ENCODE results near the gene OR2T11. TPM values are rescaled to one million over a fixed set of nuclear protein-coding genes. Genes with fewer than 3 reads are reported as not detected.
A peak's percentile ranks its signal among the peaks of the same experiment; 100 is the strongest.
"Not testable (repeated sequence)": the region's sequence is repeated elsewhere in the genome, so short reads cannot be mapped to it uniquely, and the experiment has no call there.

Gene OR2T11
- total RNA-seq, 2 donors from 2014 or later = not detected

GRCh38 chr1:248640906-248641305 is 6.0 kb upstream of the OR2T11 start:
- H3K27ac ChIP-seq; H3K9ac ChIP-seq (ENCODE audit: low read depth in 2 of 2, low read length in 2 of 2); H3K4me3 ChIP-seq; H3K4me1 ChIP-seq; H3K36me3 ChIP-seq; H3K9me3 ChIP-seq; intact Hi-C loops (cut with DNase I); DNase-seq; H3K27me3 ChIP-seq: not testable (repeated sequence)

GRCh38 chr1:248639652-248640051 is 4.8 kb upstream of the OR2T11 start:
- intact Hi-C loops (cut with DNase I); H3K9ac ChIP-seq (ENCODE audit: low read depth in 2 of 2, low read length in 2 of 2); H3K27me3 ChIP-seq; H3K4me1 ChIP-seq; DNase-seq; H3K9me3 ChIP-seq; H3K4me3 ChIP-seq; H3K27ac ChIP-seq; H3K36me3 ChIP-seq: not testable (repeated sequence)

- intact Hi-C loops (cut with DNase I); H3K4me1 ChIP-seq; H3K27me3 ChIP-seq; H3K4me3 ChIP-seq; H3K27ac ChIP-seq; H3K9ac ChIP-seq (ENCODE audit: low read depth in 2 of 2, low read length in 2 of 2); H3K9me3 ChIP-seq; H3K36me3 ChIP-seq; DNase-seq: not testable (repeated sequence)
Observed at GRCh38 chr1:248636612-248637011, 1.7 kb upstream of the OR2T11 start.

- no peaks in the 10 kb centered on the region for H3K27me3 ChIP-seq
- no peaks in the 10 kb centered on the region for H3K9me3 ChIP-seq
- H3K9ac ChIP-seq (ENCODE audit: low read depth in 2 of 2, low read length in 2 of 2) = no peak overlapping the region
- intact Hi-C loops (cut with DNase I) = no loop called here
- H3K4me3 ChIP-seq = no peak overlapping the region
- DNase-seq = peak; percentile 52
- no peak for TF ChIP-seq CTCF (IDR thresholded peaks at IDR 0.05)
- peak overlapping the region; percentile 7 for H3K27ac ChIP-seq
- no peaks in the 10 kb centered on the region for H3K36me3 ChIP-seq
- peaks cover 3% of the 10 kb centered on the region for H3K4me1 ChIP-seq
Observed at GRCh38 chr1:248631354-248632008, 3.4 kb downstream of the OR2T11 start.

GRCh38 chr1:248630551-248630950 is 4.3 kb downstream of the OR2T11 start:
- Histone ChIP-seq H3K27me3 (no peaks in the 10 kb centered on the region), H3K4me1 (peaks cover 3% of the 10 kb centered on the region), H3K9me3 (no peaks in the 10 kb centered on the region), H3K27ac (no peak overlapping the region), H3K36me3 (no peaks in the 10 kb centered on the region), H3K9ac (ENCODE audit: low read depth in 2 of 2, low read length in 2 of 2) (no peak overlapping the region), H3K4me3 (no peak overlapping the region)
- no peak for DNase-seq
- intact Hi-C loops (cut with DNase I) = no loop called here
- no peak for TF ChIP-seq CTCF (IDR thresholded peaks at IDR 0.05)

- no peak for TF ChIP-seq CTCF (IDR thresholded peaks at IDR 0.05)
- Histone ChIP-seq H3K9ac (ENCODE audit: low read depth in 2 of 2, low read length in 2 of 2) (no peak overlapping the region), H3K4me3 (no peak overlapping the region), H3K27me3 (no peaks in the 10 kb centered on the region), H3K27ac (no peak overlapping the region), H3K9me3 (no peaks in the 10 kb centered on the region), H3K36me3 (no peaks in the 10 kb centered on the region), H3K4me1 (peaks cover 3% of the 10 kb centered on the region)
- intact Hi-C loops (cut with DNase I) = no loop called here
- no peak for DNase-seq
Observed at GRCh38 chr1:248627971-248628844, 6.7 kb downstream of the OR2T11 start.

GRCh38 chr1:248625971-248626370 is 8.9 kb downstream of the OR2T11 start:
- no peak overlapping the region for H3K4me3 ChIP-seq
- H3K4me1 ChIP-seq = no peaks in the 10 kb centered on the region
- no peaks in the 10 kb centered on the region for H3K27me3 ChIP-seq
- no peak overlapping the region for H3K27ac ChIP-seq
- no peaks in the 10 kb centered on the region for H3K36me3 ChIP-seq
- DNase-seq = no peak
- H3K9ac ChIP-seq (ENCODE audit: low read depth in 2 of 2, low read length in 2 of 2) = no peak overlapping the region
- intact Hi-C loops (cut with DNase I) = no loop called here
- no peak for TF ChIP-seq CTCF (IDR thresholded peaks at IDR 0.05)
- H3K9me3 ChIP-seq = no peaks in the 10 kb centered on the region

All from colonic mucosa (tissue), 4 donors.